ENCODE results near the gene TMEM63A. TPM values are rescaled to one million over a fixed set of nuclear protein-coding genes. Genes with fewer than 3 reads are reported as not detected.
"Not testable (repeated sequence)": the region's sequence is repeated elsewhere in the genome, so short reads cannot be mapped to it uniquely, and the experiment has no call there.

The TMEM63A gene
- polyA plus RNA-seq, 3 donors: 3.0 to 48.0 (median 5.8) TPM

- Histone ChIP-seq H3K9ac (ENCODE audit: insufficient read depth, low read length, poor library complexity, severe bottlenecking) (no peak overlapping the region), H3K36me3 (replicated peaks in 1 of 2; ENCODE audit: control insufficient read depth in 1 of 2, insufficient read depth in 2 of 2, low read length in 2 of 2) (no peaks in the 10 kb centered on the region), H3K79me2 (ENCODE audit: insufficient read depth, low read length) (no peaks in the 10 kb centered on the region), H3K4me3 (replicated peaks in 1 of 3; ENCODE audit: low read depth in 2 of 3, low read length in 3 of 3) (no peak overlapping the region), H4K20me1 (ENCODE audit: insufficient read depth, low read length) (no peaks in the 10 kb centered on the region), H2AFZ (ENCODE audit: insufficient read depth, low read depth, low read length, poor library complexity, severe bottlenecking) (no peak overlapping the region), H3K27ac (ENCODE audit: low read depth in 1 of 2, low read length in 2 of 2) (no peak overlapping the region), H3K9me3 (replicated peaks in 1 of 2; ENCODE audit: control insufficient read depth in 1 of 2, insufficient read depth in 1 of 2, low read length in 2 of 2) (no peaks in the 10 kb centered on the region), H3K27me3 (ENCODE audit: control insufficient read depth in 2 of 2, insufficient read depth in 2 of 2, low read length in 2 of 2) (no peaks in the 10 kb centered on the region), H3K4me2 (replicated peaks; ENCODE audit: extremely low read depth, low read length, poor library complexity, severe bottlenecking) (no peak overlapping the region), H3K4me1 (ENCODE audit: control insufficient read depth in 1 of 2, insufficient read depth in 2 of 2, low read length in 2 of 2) (no peaks in the 10 kb centered on the region)
- H3K27ac Mint-ChIP-seq: peak overlapping the region in 2 of 7 donors; percentile 16 to 55
- no peaks in the 10 kb centered on the region for H3K36me3 Mint-ChIP-seq
- intact Hi-C loops (cut with micrococcal nuclease): no loop called here
- H3K27me3 Mint-ChIP-seq (ENCODE audit: low read depth in 3 of 3): peaks cover 0 to 5% (median 2%) of the 10 kb centered on the region in 3 donors
- no peak for TF ChIP-seq CTCF (IDR thresholded peaks at IDR 0.05)
- no peaks in the 10 kb centered on the region for H3K9me3 Mint-ChIP-seq
- WGBS (ENCODE audit: insufficient coverage): 100% methylated on average over 2 of the region's 5 CpGs
- no peak for DNase-seq
- H3K4me1 Mint-ChIP-seq: peaks cover 3% of the 10 kb centered on the region
- no peak overlapping the region for H3K4me3 Mint-ChIP-seq
Measured at GRCh38 chr1:225931270-225932136, 49.3 kb upstream of the TMEM63A start.

- Mint-ChIP-seq H3K27ac (no peak overlapping the region), H3K4me3 (no peak overlapping the region), H3K36me3 (no peaks in the 10 kb centered on the region), H3K27me3 (ENCODE audit: low read depth in 3 of 3) (peaks cover 0 to 5% (median 2%) of the 10 kb centered on the region in 3 donors), H3K9me3 (no peaks in the 10 kb centered on the region), H3K4me1 (peaks cover 4% of the 10 kb centered on the region)
- no peaks in the 10 kb centered on the region for H3K36me3 ChIP-seq (replicated peaks in 1 of 2; ENCODE audit: control insufficient read depth in 1 of 2, insufficient read depth in 2 of 2, low read length in 2 of 2)
- no peaks in the 10 kb centered on the region for H3K27me3 ChIP-seq (ENCODE audit: control insufficient read depth in 2 of 2, insufficient read depth in 2 of 2, low read length in 2 of 2)
- H3K4me1 ChIP-seq (ENCODE audit: control insufficient read depth in 1 of 2, insufficient read depth in 2 of 2, low read length in 2 of 2): no peaks in the 10 kb centered on the region
- TF ChIP-seq CTCF (IDR thresholded peaks at IDR 0.05): no peak
- H2AFZ ChIP-seq (ENCODE audit: insufficient read depth, low read depth, low read length, poor library complexity, severe bottlenecking): no peak overlapping the region
- H3K9ac ChIP-seq (ENCODE audit: insufficient read depth, low read length, poor library complexity, severe bottlenecking): no peak overlapping the region
- no peaks in the 10 kb centered on the region for H3K9me3 ChIP-seq (replicated peaks in 1 of 2; ENCODE audit: control insufficient read depth in 1 of 2, insufficient read depth in 1 of 2, low read length in 2 of 2)
- H3K79me2 ChIP-seq (ENCODE audit: insufficient read depth, low read length): no peaks in the 10 kb centered on the region
- H3K4me3 ChIP-seq (replicated peaks in 1 of 3; ENCODE audit: low read depth in 2 of 3, low read length in 3 of 3): no peak overlapping the region
- DNase-seq: no peak
- no peaks in the 10 kb centered on the region for H4K20me1 ChIP-seq (ENCODE audit: insufficient read depth, low read length)
- intact Hi-C loops (cut with micrococcal nuclease): no loop called here
- no peak overlapping the region for H3K4me2 ChIP-seq (replicated peaks; ENCODE audit: extremely low read depth, low read length, poor library complexity, severe bottlenecking)
- whole genome bisulfite sequencing (ENCODE audit: insufficient coverage): no CpG with 5 or more reads among the region's 2 CpGs
- no peak overlapping the region for H3K27ac ChIP-seq (ENCODE audit: low read depth in 1 of 2, low read length in 2 of 2)
Measured at GRCh38 chr1:225930566-225930965, 48.4 kb upstream of the TMEM63A start.

- H4K20me1 ChIP-seq (ENCODE audit: insufficient read depth, low read length); H3K9me3 Mint-ChIP-seq; H3K9me3 ChIP-seq (replicated peaks in 1 of 2; ENCODE audit: control insufficient read depth in 1 of 2, insufficient read depth in 1 of 2, low read length in 2 of 2); H3K36me3 Mint-ChIP-seq; H3K79me2 ChIP-seq (ENCODE audit: insufficient read depth, low read length); DNase-seq; H3K4me1 ChIP-seq (ENCODE audit: control insufficient read depth in 1 of 2, insufficient read depth in 2 of 2, low read length in 2 of 2); H3K9ac ChIP-seq (ENCODE audit: insufficient read depth, low read length, poor library complexity, severe bottlenecking); H3K27ac Mint-ChIP-seq; H3K27me3 Mint-ChIP-seq (ENCODE audit: low read depth in 3 of 3); H2AFZ ChIP-seq (ENCODE audit: insufficient read depth, low read depth, low read length, poor library complexity, severe bottlenecking); H3K27me3 ChIP-seq (ENCODE audit: control insufficient read depth in 2 of 2, insufficient read depth in 2 of 2, low read length in 2 of 2); intact Hi-C loops (cut with micrococcal nuclease); H3K27ac ChIP-seq (ENCODE audit: low read depth in 1 of 2, low read length in 2 of 2); H3K4me3 ChIP-seq (replicated peaks in 1 of 3; ENCODE audit: low read depth in 2 of 3, low read length in 3 of 3); H3K4me1 Mint-ChIP-seq; H3K4me3 Mint-ChIP-seq; H3K36me3 ChIP-seq (replicated peaks in 1 of 2; ENCODE audit: control insufficient read depth in 1 of 2, insufficient read depth in 2 of 2, low read length in 2 of 2); H3K4me2 ChIP-seq (replicated peaks; ENCODE audit: extremely low read depth, low read length, poor library complexity, severe bottlenecking): not testable (repeated sequence)
- WGBS (ENCODE audit: insufficient coverage): no CpG with 5 or more reads among the region's 3 CpGs
Measured at GRCh38 chr1:225929462-225929861, 47.3 kb upstream of the TMEM63A start.

All from CD14-positive monocyte (primary cell).